ENCODE measurements around the gene RPL22L1.

Gene RPL22L1

DNA sequence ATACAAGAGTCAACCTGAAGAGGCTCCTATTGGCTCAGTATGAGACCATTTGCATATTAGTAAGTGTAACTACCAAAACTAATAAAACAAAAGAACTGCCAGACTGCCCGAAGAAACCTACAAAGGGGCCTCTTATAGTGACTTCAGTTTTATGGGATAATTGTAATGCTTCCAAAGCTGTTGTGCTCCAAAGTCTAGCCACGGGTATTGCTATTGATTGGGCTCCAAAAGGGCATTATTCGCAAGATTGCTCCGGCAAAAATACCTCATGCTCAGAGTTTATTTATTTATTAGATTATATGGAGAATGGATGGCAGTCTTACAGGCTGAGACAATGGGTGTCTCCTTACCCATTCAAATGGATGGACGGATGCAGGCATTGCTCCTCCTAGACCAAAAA, 11.4 kb downstream of the RPL22L1 start:
- CTCF ChIA-PET = interaction anchor here (1.0 kb wide), 1 partner anchor 7 kb away, joined by 4 read pairs; no protein-coding TSS in a partner anchor
- 93% methylated on average over 2 of the region's 5 CpGs for WGBS (ENCODE audit: insufficient coverage)
- no peak overlapping the region for H3K27ac ChIP-seq (ENCODE audit: insufficient read depth in 1 of 2, low read depth in 1 of 2, low read length in 2 of 2, poor library complexity in 1 of 2, severe bottlenecking in 2 of 2)

GRCh38 chr3:170852324-170852723, 17.7 kb downstream of the RPL22L1 start:
- no peak overlapping the region for H3K27ac ChIP-seq (ENCODE audit: insufficient read depth in 1 of 2, low read depth in 1 of 2, low read length in 2 of 2, poor library complexity in 1 of 2, severe bottlenecking in 2 of 2)
- H3K4me1 ChIP-seq (ENCODE audit: control extremely low read depth in 1 of 4, control insufficient read depth in 4 of 4, insufficient read depth in 4 of 4, low read length in 3 of 4) = no peaks in the 10 kb centered on the region
- WGBS (ENCODE audit: insufficient coverage) = 100% methylated on average over 2 of the region's 4 CpGs
- H3K36me3 ChIP-seq (ENCODE audit: control insufficient read depth in 4 of 4, insufficient read depth in 4 of 4, low read length in 3 of 4) = no peaks in the 10 kb centered on the region
- ChIA-PET CTCF (interaction anchor here (0.6 to 2.1 kb wide), 4 partner anchors 8 to 59 kb away, joined by 3 to 5 read pairs (median 4); no protein-coding TSS in a partner anchor), POLR2A (no interaction called here)
- H3K9me3 ChIP-seq (ENCODE audit: control extremely low read depth in 1 of 5, control insufficient read depth in 4 of 5, insufficient read depth in 2 of 5, low read depth in 1 of 5, low read length in 4 of 5) = no peaks in the 10 kb centered on the region
- no peak overlapping the region for H3K4me3 ChIP-seq (ENCODE audit: control insufficient read depth in 1 of 7, extremely low read depth in 1 of 7, insufficient read depth in 4 of 7, low read depth in 2 of 7, low read length in 6 of 7)
- H3K27me3 ChIP-seq (replicated peaks in 2 of 5; ENCODE audit: control insufficient read depth in 4 of 5, insufficient read depth in 5 of 5, low read length in 4 of 5) = peaks cover 0 to 2% (median 0%) of the 10 kb centered on the region in 5 experiments
- DNase-seq = no peak

More for the DNA sequence above, 11.4 kb downstream of the RPL22L1 start:
- POLR2A ChIA-PET = no interaction called here
- H3K27me3 ChIP-seq (replicated peaks in 2 of 5; ENCODE audit: control insufficient read depth in 4 of 5, insufficient read depth in 5 of 5, low read length in 4 of 5) = no peaks in the 10 kb centered on the region
- no peak overlapping the region for H3K4me3 ChIP-seq (ENCODE audit: control insufficient read depth in 1 of 7, extremely low read depth in 1 of 7, insufficient read depth in 4 of 7, low read depth in 2 of 7, low read length in 6 of 7)
- H3K9me3 ChIP-seq (ENCODE audit: control extremely low read depth in 1 of 5, control insufficient read depth in 4 of 5, insufficient read depth in 2 of 5, low read depth in 1 of 5, low read length in 4 of 5) = no peaks in the 10 kb centered on the region
- no peaks in the 10 kb centered on the region for H3K4me1 ChIP-seq (ENCODE audit: control extremely low read depth in 1 of 4, control insufficient read depth in 4 of 4, insufficient read depth in 4 of 4, low read length in 3 of 4)
- no peaks in the 10 kb centered on the region for H3K36me3 ChIP-seq (ENCODE audit: control insufficient read depth in 4 of 4, insufficient read depth in 4 of 4, low read length in 3 of 4)
- DNase-seq = no peak

DNA sequence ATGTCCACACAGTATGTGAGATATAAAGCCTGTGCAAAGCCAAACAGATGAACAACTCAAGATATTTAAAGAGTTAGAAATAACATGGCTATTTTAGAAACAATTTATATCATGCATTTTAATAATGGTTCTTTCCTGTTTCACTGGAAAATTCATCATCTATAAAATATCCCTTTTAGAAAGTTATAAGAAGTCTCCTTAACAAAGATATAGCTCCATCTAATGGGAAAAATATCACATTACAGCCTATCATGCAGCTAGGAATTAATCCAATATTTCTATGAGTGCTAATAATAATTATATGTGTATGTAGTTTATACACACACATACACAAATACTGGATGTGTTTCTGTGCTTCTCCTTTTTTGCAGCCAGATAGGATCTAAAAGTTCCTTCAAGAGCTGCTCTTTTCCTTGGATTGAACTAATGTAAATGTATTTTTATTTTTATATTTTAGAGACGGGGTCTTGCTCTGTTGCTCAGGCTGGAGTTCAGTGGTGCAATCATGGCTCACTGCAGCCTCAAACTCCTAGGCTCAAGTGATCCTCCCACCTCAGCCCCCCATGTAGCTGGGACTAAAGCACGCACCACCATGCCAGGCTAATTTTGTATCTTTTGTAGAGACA, 21.6 kb downstream of the RPL22L1 start:
- Histone ChIP-seq H3K27ac (ENCODE audit: insufficient read depth in 1 of 2, low read depth in 1 of 2, low read length in 2 of 2, poor library complexity in 1 of 2, severe bottlenecking in 2 of 2) (no peak overlapping the region), H3K9me3 (ENCODE audit: control extremely low read depth in 1 of 5, control insufficient read depth in 4 of 5, insufficient read depth in 2 of 5, low read depth in 1 of 5, low read length in 4 of 5) (no peaks in the 10 kb centered on the region), H3K4me1 (ENCODE audit: control extremely low read depth in 1 of 4, control insufficient read depth in 4 of 4, insufficient read depth in 4 of 4, low read length in 3 of 4) (no peaks in the 10 kb centered on the region), H3K36me3 (ENCODE audit: control insufficient read depth in 4 of 4, insufficient read depth in 4 of 4, low read length in 3 of 4) (no peaks in the 10 kb centered on the region), H3K27me3 (replicated peaks in 2 of 5; ENCODE audit: control insufficient read depth in 4 of 5, insufficient read depth in 5 of 5, low read length in 4 of 5) (peaks cover 0 to 2% (median 0%) of the 10 kb centered on the region in 5 experiments), H3K4me3 (ENCODE audit: control insufficient read depth in 1 of 7, extremely low read depth in 1 of 7, insufficient read depth in 4 of 7, low read depth in 2 of 7, low read length in 6 of 7) (no peak overlapping the region)
- peak in 1 of 3 donors; percentile 17 for DNase-seq
- ChIA-PET CTCF (interaction anchor here (0.8 to 1.9 kb wide), 11 partner anchors 8 to 598 kb away, joined by 3 to 8 read pairs (median 4); no protein-coding TSS in a partner anchor), POLR2A (no interaction called here)
- 100% methylated on average over 1 of the region's 2 CpGs for WGBS (ENCODE audit: insufficient coverage)

- Histone ChIP-seq H3K27me3 (replicated peaks in 2 of 5; ENCODE audit: control insufficient read depth in 4 of 5, insufficient read depth in 5 of 5, low read length in 4 of 5) (peaks cover 0 to 2% (median 0%) of the 10 kb centered on the region in 5 experiments), H3K27ac (ENCODE audit: insufficient read depth in 1 of 2, low read depth in 1 of 2, low read length in 2 of 2, poor library complexity in 1 of 2, severe bottlenecking in 2 of 2) (no peak overlapping the region), H3K4me1 (ENCODE audit: control extremely low read depth in 1 of 4, control insufficient read depth in 4 of 4, insufficient read depth in 4 of 4, low read length in 3 of 4) (no peaks in the 10 kb centered on the region), H3K4me3 (ENCODE audit: control insufficient read depth in 1 of 7, extremely low read depth in 1 of 7, insufficient read depth in 4 of 7, low read depth in 2 of 7, low read length in 6 of 7) (no peak overlapping the region), H3K9me3 (ENCODE audit: control extremely low read depth in 1 of 5, control insufficient read depth in 4 of 5, insufficient read depth in 2 of 5, low read depth in 1 of 5, low read length in 4 of 5) (no peaks in the 10 kb centered on the region), H3K36me3 (ENCODE audit: control insufficient read depth in 4 of 4, insufficient read depth in 4 of 4, low read length in 3 of 4) (no peaks in the 10 kb centered on the region)
- CTCF ChIA-PET = interaction anchor here (1.3 kb wide), 1 partner anchor 8 kb away, joined by 3 read pairs; no protein-coding TSS in a partner anchor
- POLR2A ChIA-PET = no interaction called here
- no peak for DNase-seq
Observed at GRCh38 chr3:170844377-170844776, 25.6 kb downstream of the RPL22L1 start.

GRCh38 chr3:170840291-170840859, 29.6 kb downstream of the RPL22L1 start:
- no peaks in the 10 kb centered on the region for H3K36me3 ChIP-seq (ENCODE audit: control insufficient read depth in 4 of 4, insufficient read depth in 4 of 4, low read length in 3 of 4)
- H3K4me1 ChIP-seq (ENCODE audit: control extremely low read depth in 1 of 4, control insufficient read depth in 4 of 4, insufficient read depth in 4 of 4, low read length in 3 of 4) = no peaks in the 10 kb centered on the region
- DNase-seq = no peak
- no peaks in the 10 kb centered on the region for H3K9me3 ChIP-seq (ENCODE audit: control extremely low read depth in 1 of 5, control insufficient read depth in 4 of 5, insufficient read depth in 2 of 5, low read depth in 1 of 5, low read length in 4 of 5)
- WGBS (ENCODE audit: insufficient coverage) = 92% methylated on average over 2 of the region's 2 CpGs
- no peak overlapping the region for H3K4me3 ChIP-seq (ENCODE audit: control insufficient read depth in 1 of 7, extremely low read depth in 1 of 7, insufficient read depth in 4 of 7, low read depth in 2 of 7, low read length in 6 of 7)
- POLR2A ChIA-PET = no interaction called here
- no peak overlapping the region for H3K27ac ChIP-seq (ENCODE audit: insufficient read depth in 1 of 2, low read depth in 1 of 2, low read length in 2 of 2, poor library complexity in 1 of 2, severe bottlenecking in 2 of 2)
- CTCF ChIA-PET = interaction anchor here (1.8 to 2.2 kb wide), 2 partner anchors 9 to 14 kb away, joined by 7 to 8 read pairs; no protein-coding TSS in a partner anchor
- H3K27me3 ChIP-seq (replicated peaks in 2 of 5; ENCODE audit: control insufficient read depth in 4 of 5, insufficient read depth in 5 of 5, low read length in 4 of 5) = peaks cover 0 to 2% (median 0%) of the 10 kb centered on the region in 5 experiments

DNA sequence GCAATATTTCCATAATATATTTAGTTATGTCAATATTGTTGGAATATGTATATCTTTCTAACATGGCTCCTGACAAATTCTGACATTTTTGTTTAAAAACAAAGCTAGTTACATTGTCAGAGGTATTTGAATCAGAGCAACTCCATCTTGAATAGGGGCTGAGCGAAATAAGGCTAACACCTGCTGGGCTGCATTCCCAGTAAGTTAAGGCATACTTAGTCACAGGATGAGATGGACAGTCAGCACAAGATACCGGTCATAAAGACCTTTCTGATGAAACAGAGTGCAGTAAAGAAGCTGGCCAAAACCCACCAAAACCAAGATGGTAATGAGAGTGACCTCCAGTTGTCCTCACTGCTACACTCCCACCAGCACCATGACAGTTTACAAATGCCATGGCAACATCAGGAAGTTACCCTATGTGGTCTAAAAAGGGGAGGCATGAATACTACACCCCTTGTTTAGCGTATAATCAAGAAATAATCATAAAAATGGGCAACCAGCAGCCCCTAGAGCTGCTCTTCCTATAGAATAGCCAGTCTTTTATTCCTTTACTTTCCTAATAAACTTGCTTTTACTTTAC, 30.4 kb downstream of the RPL22L1 start:
- no peak for DNase-seq

DNA sequence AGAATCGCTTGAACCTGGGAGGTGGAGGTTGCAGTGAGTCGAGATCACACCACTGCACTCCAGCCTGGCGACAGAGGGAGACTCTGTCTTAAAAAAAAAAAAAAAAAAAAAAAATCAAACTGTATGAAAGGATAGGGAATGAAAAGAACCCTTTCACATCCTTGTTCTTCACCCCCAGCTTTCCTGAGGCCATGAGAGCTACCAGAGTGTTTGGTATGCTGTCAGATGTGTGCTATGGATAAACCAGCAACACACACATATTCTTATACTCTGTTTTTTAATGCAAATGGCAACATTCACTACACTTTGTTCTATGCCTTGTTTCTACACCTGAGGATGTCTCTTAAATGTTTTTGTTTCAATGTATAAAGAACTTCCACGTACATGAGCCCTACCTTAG, 33.5 kb downstream of the RPL22L1 start:
- Histone ChIP-seq H3K27ac (ENCODE audit: insufficient read depth in 1 of 2, low read depth in 1 of 2, low read length in 2 of 2, poor library complexity in 1 of 2, severe bottlenecking in 2 of 2) (no peak overlapping the region), H3K4me1 (ENCODE audit: control extremely low read depth in 1 of 4, control insufficient read depth in 4 of 4, insufficient read depth in 4 of 4, low read length in 3 of 4) (no peaks in the 10 kb centered on the region), H3K9me3 (ENCODE audit: control extremely low read depth in 1 of 5, control insufficient read depth in 4 of 5, insufficient read depth in 2 of 5, low read depth in 1 of 5, low read length in 4 of 5) (no peaks in the 10 kb centered on the region), H3K27me3 (replicated peaks in 2 of 5; ENCODE audit: control insufficient read depth in 4 of 5, insufficient read depth in 5 of 5, low read length in 4 of 5) (peaks cover 0 to 2% (median 0%) of the 10 kb centered on the region in 5 experiments), H3K4me3 (ENCODE audit: control insufficient read depth in 1 of 7, extremely low read depth in 1 of 7, insufficient read depth in 4 of 7, low read depth in 2 of 7, low read length in 6 of 7) (no peak overlapping the region), H3K36me3 (ENCODE audit: control insufficient read depth in 4 of 4, insufficient read depth in 4 of 4, low read length in 3 of 4) (no peaks in the 10 kb centered on the region)
- POLR2A ChIA-PET = no interaction called here
- DNase-seq = no peak
- no CpG with 5 or more reads among the region's 4 CpGs for WGBS (ENCODE audit: insufficient coverage)
- CTCF ChIA-PET = interaction anchor here (1.1 kb wide), 1 partner anchor 12 kb away, joined by 3 read pairs; no protein-coding TSS in a partner anchor

More for the DNA sequence above, 30.4 kb downstream of the RPL22L1 start:
- no peak overlapping the region for H3K4me3 ChIP-seq (ENCODE audit: control insufficient read depth in 1 of 7, extremely low read depth in 1 of 7, insufficient read depth in 4 of 7, low read depth in 2 of 7, low read length in 6 of 7)
- H3K9me3 ChIP-seq (ENCODE audit: control extremely low read depth in 1 of 5, control insufficient read depth in 4 of 5, insufficient read depth in 2 of 5, low read depth in 1 of 5, low read length in 4 of 5) = no peaks in the 10 kb centered on the region
- 100% methylated on average over 3 of the region's 3 CpGs for WGBS (ENCODE audit: insufficient coverage)
- H3K27ac ChIP-seq (ENCODE audit: insufficient read depth in 1 of 2, low read depth in 1 of 2, low read length in 2 of 2, poor library complexity in 1 of 2, severe bottlenecking in 2 of 2) = no peak overlapping the region
- ChIA-PET CTCF (interaction anchor here (1.3 to 2.2 kb wide), 4 partner anchors 10 to 427 kb away, joined by 3 to 8 read pairs (median 6); no protein-coding TSS in a partner anchor), POLR2A (no interaction called here)
- H3K36me3 ChIP-seq (ENCODE audit: control insufficient read depth in 4 of 4, insufficient read depth in 4 of 4, low read length in 3 of 4) = no peaks in the 10 kb centered on the region
- H3K4me1 ChIP-seq (ENCODE audit: control extremely low read depth in 1 of 4, control insufficient read depth in 4 of 4, insufficient read depth in 4 of 4, low read length in 3 of 4) = no peaks in the 10 kb centered on the region
- H3K27me3 ChIP-seq (replicated peaks in 2 of 5; ENCODE audit: control insufficient read depth in 4 of 5, insufficient read depth in 5 of 5, low read length in 4 of 5) = peaks cover 0 to 2% (median 0%) of the 10 kb centered on the region in 5 experiments
